Neuron (in vitro differentiated cells): Measurements from ENCODE around the gene ARHGAP45.

Source experiments
- H2AFZ ChIP-seq: one replicate; pipeline ENCODE4 v1.6.1; 2013; ENCODE audit warnings: low read depth, mild to moderate bottlenecking, inconsistent platforms, low read length, moderate library complexity
- H3K27me3 ChIP-seq: one replicate; pipeline ENCODE4 v1.6.1; 2013; ENCODE audit warnings: low read length; ENCODE audit not compliant: insufficient read depth
- H3K36me3 ChIP-seq: one replicate; pipeline ENCODE4 v1.6.1; 2013; ENCODE audit warnings: low read length; ENCODE audit not compliant: insufficient read depth
- H3K4me1 ChIP-seq: one replicate; pipeline ENCODE4 v1.6.1; 2013; ENCODE audit warnings: low read length; ENCODE audit not compliant: insufficient read depth
- H3K4me3 ChIP-seq: 2 replicates; pipeline ENCODE4 v1.5.1; 2013; ENCODE audit warnings: mild to moderate bottlenecking, low read length, moderate library complexity
- H3K9me3 ChIP-seq: one replicate; pipeline ENCODE4 v1.6.1; 2013; ENCODE audit warnings: low read length

The ARHGAP45 gene

DNA sequence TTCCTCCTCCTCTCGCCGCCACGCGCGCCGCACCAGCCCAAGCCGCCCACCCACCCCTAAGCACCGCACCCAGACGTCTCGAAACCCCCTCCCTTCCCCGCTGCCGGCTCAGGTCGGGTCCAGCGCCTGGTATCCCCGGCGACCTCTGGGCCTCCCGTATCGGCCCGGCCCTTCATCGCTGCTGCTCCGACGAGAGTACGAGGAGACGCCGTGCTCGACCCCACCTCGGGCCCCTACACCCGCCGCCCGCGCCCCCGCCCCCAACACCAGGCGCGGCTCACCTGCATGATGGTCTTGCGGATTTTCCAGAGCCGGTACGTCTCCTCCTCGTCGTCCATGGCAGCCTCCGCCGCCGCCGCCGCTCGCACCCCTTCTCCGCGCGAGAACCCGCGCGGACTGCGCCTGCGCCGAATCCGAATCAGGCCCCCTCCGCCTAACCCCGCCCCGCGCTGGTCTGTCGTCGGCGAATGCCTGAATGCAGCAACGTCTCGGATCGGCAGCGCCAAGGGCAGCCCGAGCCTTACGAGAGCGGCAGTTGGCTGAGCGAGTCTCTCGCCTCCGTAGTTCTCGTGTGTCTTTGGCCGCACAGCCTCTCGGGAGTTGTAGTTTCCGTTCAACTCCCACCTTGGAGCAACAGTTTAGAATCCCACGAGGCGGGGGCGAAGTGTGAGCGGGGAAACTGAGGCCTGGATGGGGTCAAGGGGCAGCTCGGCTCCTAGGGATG, 28.2 kb downstream of the ARHGAP45 start, which contains the start of gene POLR2E:
TSS of gene POLR2E (minus strand) at position 398 of the 724 bp plus-strand sequence. CDS start at position 338, 60 bp downstream.
- Histone ChIP-seq H3K4me3 (peak within 1 kb of the TSS; percentile 100), H3K36me3 (peaks cover 15% of the 10 kb centered on the region), H2AFZ (peak within 1 kb of the TSS; percentile 38), H3K27me3 (no peaks in the 10 kb centered on the region), H3K9me3 (no peaks in the 10 kb centered on the region), H3K4me1 (peaks cover 19% of the 10 kb centered on the region)

DNA sequence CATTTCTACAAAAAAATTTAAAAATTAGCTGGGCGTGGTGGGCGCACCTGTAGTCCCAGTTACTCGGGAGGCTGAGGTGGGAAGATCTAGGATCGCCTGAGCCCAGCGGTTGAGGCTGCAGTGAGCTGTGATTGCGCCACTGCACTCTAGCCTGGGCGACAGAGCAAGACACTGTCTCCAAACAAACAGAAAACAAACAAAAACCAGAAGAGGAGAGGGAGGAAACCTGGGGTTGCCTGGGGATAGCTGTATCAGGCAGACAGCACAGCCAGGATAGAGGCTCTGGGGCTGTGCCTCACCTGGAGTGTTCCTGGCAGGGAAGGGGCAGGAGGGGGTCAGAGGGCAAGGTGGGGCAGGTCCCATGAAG, 30.8 kb downstream of the ARHGAP45 start:
- Histone ChIP-seq H3K36me3 (no peaks in the 10 kb centered on the region), H3K27me3 (no peaks in the 10 kb centered on the region), H3K4me3 (no peak overlapping the region), H3K9me3 (no peaks in the 10 kb centered on the region), H3K4me1 (peaks cover 32% of the 10 kb centered on the region), H2AFZ (no peak overlapping the region)

DNA sequence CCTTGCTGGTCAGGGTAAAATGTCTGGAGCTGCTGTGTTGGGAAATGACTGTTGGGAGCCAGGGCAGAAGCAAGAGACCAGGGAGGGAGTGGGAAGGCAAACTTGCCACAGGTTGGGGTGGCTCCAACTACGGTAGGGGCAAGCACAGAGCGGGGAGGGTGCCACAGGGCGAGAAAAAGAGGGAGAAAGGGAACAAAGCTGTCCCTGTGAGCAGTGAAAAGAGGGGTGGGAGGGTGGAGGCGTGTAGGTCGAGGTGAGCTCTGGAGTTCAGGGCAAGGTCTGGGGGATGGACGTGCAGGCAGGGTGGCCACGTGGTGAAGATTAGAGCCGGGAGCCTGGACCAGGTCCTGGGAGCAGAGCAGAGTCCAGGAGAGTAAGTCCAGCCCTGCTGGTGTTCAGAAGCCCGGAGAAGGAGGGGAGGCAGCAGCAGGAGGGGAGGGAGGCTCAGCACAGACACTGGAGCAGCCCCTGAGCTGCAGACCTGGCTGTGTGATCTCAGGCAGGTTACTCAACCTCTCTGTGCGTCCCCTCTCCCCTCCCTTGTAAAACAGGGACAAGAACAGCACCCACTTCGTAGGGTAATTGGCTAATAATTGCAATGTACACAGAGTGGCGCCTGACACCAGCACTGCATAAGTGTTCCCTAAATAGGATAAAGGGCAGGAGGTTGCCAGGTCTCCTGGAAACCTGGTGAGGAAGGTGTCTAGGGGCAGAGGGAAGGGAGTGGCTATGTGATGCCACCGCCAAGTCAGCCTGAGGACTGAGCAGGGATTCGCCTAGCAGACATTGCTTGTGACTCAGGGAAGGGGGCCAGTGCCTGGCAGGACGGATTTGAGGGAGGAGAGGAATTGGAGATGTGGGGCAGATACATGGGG, 31.4 kb downstream of the ARHGAP45 start:
- Histone ChIP-seq H3K9me3 (no peaks in the 10 kb centered on the region), H3K27me3 (no peaks in the 10 kb centered on the region), H3K4me3 (no peak overlapping the region), H2AFZ (no peak overlapping the region), H3K4me1 (peaks cover 33% of the 10 kb centered on the region), H3K36me3 (no peaks in the 10 kb centered on the region)

DNA sequence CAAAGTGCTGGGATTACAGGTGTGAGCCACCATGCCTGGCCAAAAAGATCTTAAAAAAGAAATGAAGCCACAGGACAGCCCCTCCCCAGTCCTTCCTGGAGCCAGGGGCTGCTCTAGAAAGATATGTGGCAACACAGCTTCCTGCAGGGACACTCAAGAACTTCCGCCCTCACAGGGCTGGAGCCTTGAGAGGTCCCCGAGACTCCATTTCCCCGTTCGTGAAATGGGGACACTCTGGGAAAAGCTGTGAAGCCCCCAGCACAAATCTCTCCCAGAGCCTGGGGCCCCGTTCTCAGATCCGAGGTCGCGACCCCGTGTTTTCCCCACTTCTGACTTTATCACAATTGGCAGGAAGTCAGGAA, 34.4 kb downstream of the ARHGAP45 start:
- Histone ChIP-seq H2AFZ (no peak overlapping the region), H3K36me3 (peaks cover 6% of the 10 kb centered on the region), H3K27me3 (no peaks in the 10 kb centered on the region), H3K4me1 (peaks cover 25% of the 10 kb centered on the region), H3K4me3 (no peak overlapping the region), H3K9me3 (no peaks in the 10 kb centered on the region)

DNA sequence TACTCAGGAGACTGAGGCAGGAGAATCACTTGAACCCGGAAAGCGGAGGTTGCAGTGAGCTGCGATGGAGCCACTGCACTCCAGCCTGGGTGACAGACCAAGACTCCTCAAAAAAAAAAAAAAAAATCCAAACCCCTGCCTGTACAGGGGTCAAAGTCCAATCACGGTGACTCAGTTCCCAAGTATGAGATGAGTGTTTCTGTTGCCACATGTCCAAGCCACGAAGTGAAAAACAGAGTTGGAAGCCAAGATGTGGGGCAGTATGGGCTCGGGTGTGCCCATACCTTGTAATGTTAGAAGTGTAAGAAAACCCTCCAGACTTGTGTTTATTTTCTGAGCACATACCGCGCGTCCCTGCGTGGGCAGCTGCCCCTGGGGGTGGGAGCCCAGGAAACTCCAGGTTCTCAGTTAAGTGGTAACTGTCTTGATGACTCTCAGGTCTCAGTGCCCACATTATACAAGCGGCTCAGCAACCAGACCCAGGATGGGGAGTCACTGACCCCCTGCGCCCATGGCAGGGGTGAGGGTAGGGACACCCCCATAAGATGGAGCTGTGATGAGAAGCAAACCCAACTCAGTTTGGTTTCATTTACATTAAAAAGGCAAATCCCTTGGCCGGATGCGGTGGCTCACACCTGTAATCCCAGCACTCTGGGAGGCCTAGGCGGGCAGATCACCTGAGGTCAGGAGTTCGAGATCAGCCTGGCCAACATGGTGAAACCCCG, 35.6 kb downstream of the ARHGAP45 start:
- Histone ChIP-seq H3K4me1 (peaks cover 25% of the 10 kb centered on the region), H3K4me3 (no peak overlapping the region), H3K36me3 (peaks cover 18% of the 10 kb centered on the region), H3K9me3 (no peaks in the 10 kb centered on the region), H2AFZ (no peak overlapping the region), H3K27me3 (no peaks in the 10 kb centered on the region)

DNA sequence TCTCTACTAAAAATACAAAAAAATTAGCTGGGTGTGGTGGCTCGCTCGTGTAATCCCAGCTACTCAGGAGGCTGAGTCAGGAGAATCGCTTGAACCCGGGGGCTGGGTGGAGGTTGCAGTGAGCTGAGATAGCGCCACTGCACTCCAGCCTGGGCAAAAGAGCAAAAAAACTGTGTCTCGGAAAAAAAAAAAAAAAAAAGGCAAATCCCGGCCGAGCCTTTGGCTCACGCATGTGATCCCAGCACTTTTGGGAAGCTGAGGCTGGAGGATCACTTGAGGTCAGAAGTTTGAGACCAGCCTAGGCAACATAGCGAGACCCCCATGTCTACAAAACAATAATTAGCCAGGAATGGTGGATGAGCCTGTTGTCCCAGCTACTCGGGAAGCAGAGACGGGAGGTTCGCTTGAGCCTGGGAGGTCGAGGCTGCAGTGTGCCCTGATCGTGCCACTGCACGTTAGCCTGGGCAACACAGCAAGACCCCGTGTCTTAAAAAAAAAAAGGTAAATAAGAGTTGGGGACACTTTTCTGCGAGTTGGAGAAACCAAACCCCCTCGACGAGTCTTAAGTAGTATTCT, 36.3 kb downstream of the ARHGAP45 start:
- no peaks in the 10 kb centered on the region for H3K9me3 ChIP-seq
- no peaks in the 10 kb centered on the region for H3K27me3 ChIP-seq
- H3K4me1 ChIP-seq: peaks cover 25% of the 10 kb centered on the region
- no peak overlapping the region for H2AFZ ChIP-seq
- H3K4me3 ChIP-seq: peak overlapping the region; percentile 29
- peaks cover 22% of the 10 kb centered on the region for H3K36me3 ChIP-seq

DNA sequence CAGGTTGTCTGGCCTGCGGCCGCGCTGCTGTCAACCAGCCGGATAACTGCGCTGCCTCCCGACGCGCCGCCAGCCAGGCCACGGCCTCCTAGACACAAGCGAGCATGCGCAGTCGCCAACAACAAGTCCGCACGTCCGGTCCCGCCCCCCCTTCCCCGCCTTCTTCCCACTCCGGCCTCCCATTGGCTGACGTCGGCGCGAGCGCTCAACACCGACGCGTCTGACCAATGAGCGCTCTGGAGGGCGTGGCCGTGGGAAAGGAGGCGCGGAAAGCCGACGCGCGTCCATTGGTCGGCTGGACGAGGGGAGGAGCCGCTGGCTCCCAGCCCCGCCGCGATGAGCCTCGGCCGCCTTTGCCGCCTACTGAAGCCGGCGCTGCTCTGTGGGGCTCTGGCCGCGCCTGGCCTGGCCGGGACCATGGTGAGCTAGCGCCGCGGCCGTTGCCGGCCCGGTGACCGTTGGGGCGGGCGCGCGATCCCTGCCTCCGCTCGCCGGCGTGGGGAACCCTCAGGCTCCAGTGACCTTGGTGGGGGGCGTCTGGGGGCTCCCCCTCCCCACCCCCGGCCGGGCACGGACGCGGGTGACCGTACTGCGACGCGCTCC, 36.8 kb downstream of the ARHGAP45 start, which contains the start of gene GPX4:
TSS of gene GPX4 (plus strand) at position 287 of the 603 bp plus-strand sequence. CDS start at position 337, 50 bp downstream.
- Histone ChIP-seq H3K27me3 (no peaks in the 10 kb centered on the region), H3K4me3 (peak within 1 kb of the TSS; percentile 52), H3K9me3 (no peaks in the 10 kb centered on the region), H3K4me1 (peaks cover 25% of the 10 kb centered on the region), H2AFZ (no peak within 1 kb of the TSS), H3K36me3 (peaks cover 23% of the 10 kb centered on the region)

DNA sequence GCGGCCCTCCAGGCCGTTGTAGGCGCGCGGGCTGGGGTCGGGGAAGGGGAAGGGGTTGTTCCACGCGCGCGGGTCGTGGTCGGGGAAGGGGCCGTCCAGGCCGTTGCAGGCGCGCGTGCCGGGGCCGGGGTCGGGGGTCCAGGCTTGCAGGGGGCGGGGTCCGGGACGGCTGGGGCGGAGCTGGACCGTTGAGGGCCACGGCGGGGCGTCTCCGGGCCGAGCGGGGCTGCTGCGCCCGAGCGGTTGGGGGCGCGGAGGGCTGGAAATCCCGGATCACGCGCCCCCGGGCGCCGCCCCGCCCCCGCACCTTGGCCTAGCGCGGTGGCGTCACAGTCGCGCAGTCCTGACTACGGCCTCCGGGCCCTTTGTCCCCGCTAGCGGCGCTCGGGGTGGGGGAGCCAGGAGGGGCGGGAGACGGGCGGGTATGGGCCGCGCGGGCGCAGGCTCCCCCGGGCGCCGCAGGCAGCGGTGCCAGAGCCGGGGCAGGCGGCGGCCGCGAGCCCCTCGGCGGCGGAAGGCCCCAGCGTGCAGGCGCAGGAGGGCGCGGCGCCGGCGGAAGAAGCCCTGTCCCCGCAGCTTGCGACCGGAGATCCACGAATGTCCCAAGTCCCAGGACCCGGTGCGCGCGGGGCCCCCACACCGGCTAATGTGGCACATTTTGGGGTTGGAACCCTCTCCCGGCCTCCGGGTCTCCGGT, 37.5 kb downstream of the ARHGAP45 start:
- Histone ChIP-seq H3K27me3 (no peaks in the 10 kb centered on the region), H3K4me3 (peak overlapping the region; percentile 52), H2AFZ (no peak overlapping the region), H3K9me3 (no peaks in the 10 kb centered on the region), H3K4me1 (peaks cover 25% of the 10 kb centered on the region), H3K36me3 (peaks cover 24% of the 10 kb centered on the region)

DNA sequence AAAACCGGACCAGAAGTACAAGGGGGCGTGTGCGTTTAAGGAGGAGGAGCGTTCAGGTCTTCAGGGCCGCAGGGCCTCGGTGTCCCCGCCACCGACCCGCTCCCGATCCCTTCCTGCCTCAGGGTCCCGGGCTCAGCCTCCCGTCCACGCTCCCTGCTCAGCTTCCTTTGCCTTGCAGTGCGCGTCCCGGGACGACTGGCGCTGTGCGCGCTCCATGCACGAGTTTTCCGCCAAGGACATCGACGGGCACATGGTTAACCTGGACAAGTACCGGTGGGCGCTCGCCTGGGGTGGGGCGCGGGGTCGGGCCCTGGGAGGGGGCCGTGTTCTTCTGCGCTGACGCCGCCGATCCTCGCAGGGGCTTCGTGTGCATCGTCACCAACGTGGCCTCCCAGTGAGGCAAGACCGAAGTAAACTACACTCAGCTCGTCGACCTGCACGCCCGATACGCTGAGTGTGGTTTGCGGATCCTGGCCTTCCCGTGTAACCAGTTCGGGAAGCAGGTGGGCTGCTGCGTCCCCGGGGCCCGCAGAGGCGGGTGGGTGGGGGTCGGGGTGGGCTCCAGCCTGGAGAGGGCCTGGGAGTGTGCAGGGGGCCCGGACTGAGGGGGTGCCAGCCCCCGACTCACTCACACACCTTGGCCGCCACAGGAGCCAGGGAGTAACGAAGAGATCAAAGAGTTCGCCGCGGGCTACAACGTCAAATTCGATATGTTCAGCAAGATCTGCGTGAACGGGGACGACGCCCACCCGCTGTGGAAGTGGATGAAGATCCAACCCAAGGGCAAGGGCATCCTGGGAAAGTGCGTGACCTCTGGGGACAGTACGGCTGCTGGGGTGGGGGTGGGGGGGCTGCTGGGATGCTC, 38.3 kb downstream of the ARHGAP45 start:
- Histone ChIP-seq H3K4me1 (peaks cover 25% of the 10 kb centered on the region), H3K36me3 (peaks cover 24% of the 10 kb centered on the region), H3K9me3 (no peaks in the 10 kb centered on the region), H3K4me3 (peak overlapping the region; percentile 52), H2AFZ (no peak overlapping the region), H3K27me3 (no peaks in the 10 kb centered on the region)

DNA sequence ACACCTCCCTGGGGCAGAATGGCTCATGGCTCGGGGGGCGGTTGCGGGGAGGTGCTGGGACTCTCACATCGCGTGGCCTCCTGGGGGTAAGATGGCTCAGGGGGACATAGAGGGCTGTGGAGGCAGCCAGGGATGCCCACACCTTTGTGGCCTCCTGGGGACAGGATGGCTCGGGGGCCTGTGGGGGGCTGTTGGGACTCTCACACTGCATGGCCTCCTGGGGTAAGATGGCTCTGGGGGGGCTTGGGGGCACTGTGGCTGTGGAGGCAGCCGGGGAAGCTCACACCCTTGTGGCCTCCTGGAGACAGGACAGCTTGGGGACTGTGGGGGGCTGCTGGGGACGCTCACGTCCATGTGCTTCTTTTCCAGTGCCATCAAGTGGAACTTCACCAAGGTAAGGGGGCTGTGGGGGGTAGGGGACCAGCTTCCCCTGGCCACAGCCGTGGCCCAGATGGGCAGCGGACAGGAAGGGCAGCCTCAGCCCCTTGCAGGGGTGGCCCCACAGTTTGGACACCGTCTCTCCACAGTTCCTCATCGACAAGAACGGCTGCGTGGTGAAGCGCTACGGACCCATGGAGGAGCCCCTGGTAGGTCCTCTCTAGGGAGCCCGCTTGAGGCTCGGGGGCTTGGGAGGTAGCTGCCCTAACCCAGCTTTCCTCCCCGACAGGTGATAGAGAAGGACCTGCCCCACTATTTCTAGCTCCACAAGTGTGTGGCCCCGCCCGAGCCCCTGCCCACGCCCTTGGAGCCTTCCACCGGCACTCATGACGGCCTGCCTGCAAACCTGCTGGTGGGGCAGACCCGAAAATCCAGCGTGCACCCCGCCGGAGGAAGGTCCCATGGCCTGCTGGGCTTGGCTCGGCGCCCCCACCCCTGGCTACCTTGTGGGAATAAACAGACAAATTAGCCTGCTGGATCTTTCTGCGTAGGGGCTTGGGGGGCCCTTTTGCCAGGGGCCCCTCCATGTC, 39.2 kb downstream of the ARHGAP45 start:
- Histone ChIP-seq H3K9me3 (no peaks in the 10 kb centered on the region), H3K4me1 (peaks cover 25% of the 10 kb centered on the region), H3K27me3 (no peaks in the 10 kb centered on the region), H3K36me3 (peaks cover 24% of the 10 kb centered on the region), H3K4me3 (no peak overlapping the region), H2AFZ (no peak overlapping the region)
